ENCODE measurements around the gene ANAPC1.
"Not testable (repeated sequence)": the region's sequence is repeated elsewhere in the genome, so short reads cannot be mapped to it uniquely, and the experiment has no call there.

The ANAPC1 gene

GRCh38 chr2:111905990-111906735 is 22.2 kb upstream of the ANAPC1 start:
- no peak for DNase-seq (ENCODE audit: low read depth in 2 of 2, low spot score in 1 of 2)

- not testable (repeated sequence) for DNase-seq (ENCODE audit: low read depth in 2 of 2, low spot score in 1 of 2)
These were observed 21.5 kb upstream of the ANAPC1 start for GRCh38 chr2:111905475-111905869.

- DNase-seq (ENCODE audit: low read depth in 2 of 2, low spot score in 1 of 2) = no peak
These were observed 20.9 kb upstream of the ANAPC1 start for GRCh38 chr2:111904726-111905474.

- DNase-seq (ENCODE audit: low read depth in 2 of 2, low spot score in 1 of 2) = no peak
These were observed 20.0 kb upstream of the ANAPC1 start for GRCh38 chr2:111903930-111904439.

- no peak for DNase-seq (ENCODE audit: low read depth in 2 of 2, low spot score in 1 of 2)
These were observed 19.5 kb upstream of the ANAPC1 start for GRCh38 chr2:111903516-111903915.

- no peak for DNase-seq (ENCODE audit: low read depth in 2 of 2, low spot score in 1 of 2)
These were observed 16.9 kb upstream of the ANAPC1 start for GRCh38 chr2:111900859-111901258.

- no peak for DNase-seq (ENCODE audit: low read depth in 2 of 2, low spot score in 1 of 2)
These were observed 14.9 kb upstream of the ANAPC1 start for GRCh38 chr2:111898703-111899514.

- DNase-seq (ENCODE audit: low read depth in 2 of 2, low spot score in 1 of 2) = no peak
These were observed 14.1 kb upstream of the ANAPC1 start, which contains the start of gene MERTK for GRCh38 chr2:111897924-111898702. Gene MERTK, plus strand, starts transcription at chr2:111898607. Its CDS starts 129 bp downstream, at chr2:111898736.

GRCh38 chr2:111897630-111897923 is 13.6 kb upstream of the ANAPC1 start:
- DNase-seq (ENCODE audit: low read depth in 2 of 2, low spot score in 1 of 2) = no peak

GRCh38 chr2:111896576-111896975 is 12.6 kb upstream of the ANAPC1 start:
- no peak for DNase-seq (ENCODE audit: low read depth in 2 of 2, low spot score in 1 of 2)

- no peak for DNase-seq (ENCODE audit: low read depth in 2 of 2, low spot score in 1 of 2)
These were observed 12.0 kb upstream of the ANAPC1 start for GRCh38 chr2:111896024-111896423.

- no peak for DNase-seq (ENCODE audit: low read depth in 2 of 2, low spot score in 1 of 2)
These were observed 585 bp upstream of the ANAPC1 start for GRCh38 chr2:111884592-111884964.

GRCh38 chr2:111872806-111873205 is 11.2 kb downstream of the ANAPC1 start:
- not testable (repeated sequence) for DNase-seq (ENCODE audit: low read depth in 2 of 2, low spot score in 1 of 2)

- not testable (repeated sequence) for DNase-seq (ENCODE audit: low read depth in 2 of 2, low spot score in 1 of 2)
These were observed 18.9 kb downstream of the ANAPC1 start for GRCh38 chr2:111865124-111865523.

GRCh38 chr2:111860005-111860404 is 24.0 kb downstream of the ANAPC1 start:
- DNase-seq (ENCODE audit: low read depth in 2 of 2, low spot score in 1 of 2) = not testable (repeated sequence)

GRCh38 chr2:111852544-111852943 is 31.4 kb downstream of the ANAPC1 start:
- not testable (repeated sequence) for DNase-seq (ENCODE audit: low read depth in 2 of 2, low spot score in 1 of 2)

GRCh38 chr2:111850646-111851045 is 33.3 kb downstream of the ANAPC1 start:
- DNase-seq (ENCODE audit: low read depth in 2 of 2, low spot score in 1 of 2) = not testable (repeated sequence)

- DNase-seq (ENCODE audit: low read depth in 2 of 2, low spot score in 1 of 2) = not testable (repeated sequence)
These were observed 44.2 kb downstream of the ANAPC1 start for GRCh38 chr2:111839625-111840282.

GRCh38 chr2:111838992-111839391 is 45.0 kb downstream of the ANAPC1 start:
- DNase-seq (ENCODE audit: low read depth in 2 of 2, low spot score in 1 of 2) = not testable (repeated sequence)

- DNase-seq (ENCODE audit: low read depth in 2 of 2, low spot score in 1 of 2) = not testable (repeated sequence)
These were observed 49.8 kb downstream of the ANAPC1 start for GRCh38 chr2:111834221-111834620.

Data from stimulated activated CD8-positive, alpha-beta memory T cell treated with anti-CD3 and anti-CD28 coated beads, Interleukin-4, amount 100 ng/mL, for 4 hours (primary cell).